Measurements from ENCODE around the gene IRGQ. TPM values are rescaled to one million over a fixed set of nuclear protein-coding genes. Genes with fewer than 3 reads are reported as not detected.

The IRGQ gene
- total and polyA plus RNA-seq, 8 donors, result 4.3 to 14.7 (median 9.3) TPM

GRCh38 chr19:43599635-43600295, 3.8 kb upstream of the IRGQ start:
- peaks cover 6 to 12% (median 12%) of the 10 kb centered on the region in 3 donors for H3K4me1 ChIP-seq
- no peak for ATAC-seq
- intact Hi-C loops (cut with DNase I), result no loop called here
- H3K9me3 ChIP-seq, result no peaks in the 10 kb centered on the region
- DNase-seq, result no peak
- no peak overlapping the region for H3K27ac ChIP-seq
- no peak for FAIRE-seq
- TF ChIP-seq CTCF (IDR thresholded peaks at IDR 0.05), result no peak
- no peaks in the 10 kb centered on the region for H3K27me3 ChIP-seq
- no peak overlapping the region for H3K4me3 ChIP-seq
- 65 to 73% methylated on average over 4 of the region's 4 CpGs for WGBS, 2 donors
- peaks cover 0 to 5% (median 0%) of the 10 kb centered on the region in 3 donors for H3K36me3 ChIP-seq

- 87 to 90% methylated on average over 19 of the region's 19 CpGs for WGBS, 2 donors
- Histone ChIP-seq H3K9me3 (no peaks in the 10 kb centered on the region), H3K4me1 (peaks cover 6 to 21% (median 17%) of the 10 kb centered on the region in 3 donors), H3K27ac (no peak overlapping the region), H3K36me3 (peaks cover 0 to 5% (median 0%) of the 10 kb centered on the region in 3 donors), H3K4me3 (no peak overlapping the region), H3K27me3 (no peaks in the 10 kb centered on the region)
- ATAC-seq (no peak), FAIRE-seq (no peak), DNase-seq (no peak)
- no peak for TF ChIP-seq CTCF (IDR thresholded peaks at IDR 0.05)
- intact Hi-C loops (cut with DNase I), result no loop called here
Measured at GRCh38 chr19:43598445-43599240, 2.7 kb upstream of the IRGQ start.

GRCh38 chr19:43597876-43598275, 1.9 kb upstream of the IRGQ start:
- no peak for TF ChIP-seq CTCF (IDR thresholded peaks at IDR 0.05)
- Histone ChIP-seq H3K27me3 (no peaks in the 10 kb centered on the region), H3K4me3 (no peak overlapping the region), H3K27ac (no peak overlapping the region), H3K9me3 (no peaks in the 10 kb centered on the region), H3K4me1 (peaks cover 6 to 21% (median 17%) of the 10 kb centered on the region in 3 donors), H3K36me3 (peaks cover 0 to 5% (median 4%) of the 10 kb centered on the region in 3 donors)
- ATAC-seq, result no peak
- intact Hi-C loops (cut with DNase I), result no loop called here
- no peak for FAIRE-seq
- no peak for DNase-seq
- WGBS, 2 donors, result 51 to 58% methylated on average over 5 of the region's 5 CpGs

GRCh38 chr19:43596842-43597461, 1.0 kb upstream of the IRGQ start:
- H3K36me3 ChIP-seq, result peaks cover 0 to 13% (median 12%) of the 10 kb centered on the region in 3 donors
- no peaks in the 10 kb centered on the region for H3K27me3 ChIP-seq
- ATAC-seq (no peak), FAIRE-seq (no peak), DNase-seq (peak in 1 of 6 donors; percentile 29)
- intact Hi-C loops (cut with DNase I), result no loop called here
- peak overlapping the region; percentile 96 to 99 (median 98) for H3K27ac ChIP-seq
- TF ChIP-seq CTCF (IDR thresholded peaks at IDR 0.05), result no peak
- 20 to 22% methylated on average over 7 of the region's 7 CpGs for WGBS, 2 donors
- peaks cover 6 to 21% (median 17%) of the 10 kb centered on the region in 3 donors for H3K4me1 ChIP-seq
- H3K4me3 ChIP-seq, result peak overlapping the region; percentile 53 to 60 (median 54)
- H3K9me3 ChIP-seq, result no peaks in the 10 kb centered on the region

Measured in pancreas (tissue), 10 donors.